Mucosa of descending colon (tissue), 3 donors: Measurements from ENCODE around the gene AP3M1. TPM values are rescaled to one million over a fixed set of nuclear protein-coding genes. Genes with fewer than 3 reads are reported as not detected.
"Not testable (repeated sequence)": the region's sequence is repeated elsewhere in the genome, so short reads cannot be mapped to it uniquely, and the experiment has no call there.

ENCODE experiments used
- ATAC-seq: fragments of 200-7000 bp; cut with Tn5 transposase; one replicate; pipeline ENCODE4 v1.9.1; 2020; ENCODE audit warnings: mild to moderate bottlenecking, moderate library complexity
- DNase-seq, 3 donors: peaks; one replicate each; pipeline ENCODE4 v3.0.0-alpha.2; 2020
- H3K36me3 ChIP-seq: fragments of 200-600 bp; one replicate; pipeline ENCODE4 v1.8.0; 2021; ENCODE audit warnings: low read depth, mild to moderate bottlenecking
- H3K4me1 ChIP-seq: fragments of 200-600 bp; one replicate; pipeline ENCODE4 v1.8.0; 2021; ENCODE audit warnings: low read depth, mild to moderate bottlenecking
- H3K4me3 ChIP-seq: fragments of 200-600 bp; one replicate; pipeline ENCODE4 v1.8.0; 2021; ENCODE audit warnings: mild to moderate bottlenecking
- H3K9me3 ChIP-seq: fragments of 200-600 bp; one replicate; pipeline ENCODE4 v1.8.0; 2021; ENCODE audit warnings: mild to moderate bottlenecking
- intact Hi-C, 2 donors: fragments of 100-400 bp; cut with DNase I in 1 of 2; cut with micrococcal nuclease in 1 of 2; formaldehyde crosslinking; loops; one replicate each; pipeline versions ENCODE4 v1.11.0 to v1.11.1; 2022; cut with DNase I, micrococcal nuclease
- total RNA-seq, 3 donors: library from RNA; stranded (reverse); fragmentation: NEBNext Ultra II Directional in 2 of 3; extraction: Animal tissue kit (Norgen Biotek cat#: 25700) in 2 of 3; gene quantifications; one replicate each; pipeline versions ENCODE4 v1.2.1 to v1.2.4, GENCODE V29; 2021 to 2023
- TF ChIP-seq, protein P1 (sequence below): fragments of 200-600 bp; IDR thresholded peaks from one replicate; pipeline ENCODE4 v1.8.0; 2022; ENCODE audit warnings: antibody characterized with exemption, mild to moderate bottlenecking
- donor health status: DM: no; HTN: no; CAD: no; lungs with moderate emphysema.
- donor health status: DM: no; HTN: no; CAD: no.
- donor health status: DM: no; HTN: yes; CAD: no.

AP3M1 gene
- total RNA-seq, 3 donors from 2014 or later: 25.3 to 36.9 (median 33.7) TPM

- no peaks in the 10 kb centered on the region for H3K36me3 ChIP-seq
- peaks cover 8% of the 10 kb centered on the region for H3K4me1 ChIP-seq
- no peak overlapping the region for H3K4me3 ChIP-seq
- ATAC-seq (peak; percentile 86), DNase-seq (peak in 1 of 3 donors; percentile 29)
- H3K9me3 ChIP-seq: no peaks in the 10 kb centered on the region
- TF ChIP-seq, protein P1, sequence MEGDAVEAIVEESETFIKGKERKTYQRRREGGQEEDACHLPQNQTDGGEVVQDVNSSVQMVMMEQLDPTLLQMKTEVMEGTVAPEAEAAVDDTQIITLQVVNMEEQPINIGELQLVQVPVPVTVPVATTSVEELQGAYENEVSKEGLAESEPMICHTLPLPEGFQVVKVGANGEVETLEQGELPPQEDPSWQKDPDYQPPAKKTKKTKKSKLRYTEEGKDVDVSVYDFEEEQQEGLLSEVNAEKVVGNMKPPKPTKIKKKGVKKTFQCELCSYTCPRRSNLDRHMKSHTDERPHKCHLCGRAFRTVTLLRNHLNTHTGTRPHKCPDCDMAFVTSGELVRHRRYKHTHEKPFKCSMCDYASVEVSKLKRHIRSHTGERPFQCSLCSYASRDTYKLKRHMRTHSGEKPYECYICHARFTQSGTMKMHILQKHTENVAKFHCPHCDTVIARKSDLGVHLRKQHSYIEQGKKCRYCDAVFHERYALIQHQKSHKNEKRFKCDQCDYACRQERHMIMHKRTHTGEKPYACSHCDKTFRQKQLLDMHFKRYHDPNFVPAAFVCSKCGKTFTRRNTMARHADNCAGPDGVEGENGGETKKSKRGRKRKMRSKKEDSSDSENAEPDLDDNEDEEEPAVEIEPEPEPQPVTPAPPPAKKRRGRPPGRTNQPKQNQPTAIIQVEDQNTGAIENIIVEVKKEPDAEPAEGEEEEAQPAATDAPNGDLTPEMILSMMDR: no peak
- intact Hi-C loops: no loop called here
Observed at GRCh38 chr10:74189999-74190421, 39.4 kb upstream of the AP3M1 start.

- ATAC-seq, H3K9me3 ChIP-seq, intact Hi-C loops, H3K4me1 ChIP-seq, DNase-seq, H3K4me3 ChIP-seq, H3K36me3 ChIP-seq: not testable (repeated sequence)
Observed at GRCh38 chr10:74188617-74189016, 38.0 kb upstream of the AP3M1 start.

DNA sequence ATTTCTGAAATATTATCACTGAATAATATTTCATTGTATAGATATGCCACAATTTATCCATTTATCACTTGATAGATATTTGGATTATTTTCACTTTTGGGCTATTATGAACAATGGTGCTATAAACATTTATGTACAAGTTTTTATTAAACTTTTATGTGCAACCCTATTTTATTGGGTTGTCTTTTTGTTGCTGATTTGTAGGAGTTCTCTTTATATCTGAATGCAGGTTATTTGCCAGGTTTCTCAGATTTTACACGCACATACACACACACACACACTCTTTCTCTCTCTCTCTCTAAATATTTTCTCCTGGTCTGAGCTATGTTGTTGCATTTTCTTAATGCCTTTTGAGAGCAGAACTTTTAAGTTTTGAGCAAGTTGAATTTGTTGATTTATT lies 36.6 kb upstream of the AP3M1 start:
- H3K9me3 ChIP-seq: no peaks in the 10 kb centered on the region
- TF ChIP-seq, protein P1: no peak
- H3K4me1 ChIP-seq: peaks cover 8% of the 10 kb centered on the region
- H3K4me3 ChIP-seq: no peak overlapping the region
- no peaks in the 10 kb centered on the region for H3K36me3 ChIP-seq
- DNase-seq (no peak), ATAC-seq (no peak)
- intact Hi-C loops: no loop called here

GRCh38 chr10:74186678-74187077 lies 36.0 kb upstream of the AP3M1 start:
- Histone ChIP-seq H3K36me3 (no peaks in the 10 kb centered on the region), H3K4me3 (no peak overlapping the region), H3K9me3 (no peaks in the 10 kb centered on the region), H3K4me1 (peaks cover 8% of the 10 kb centered on the region)
- DNase-seq (no peak), ATAC-seq (no peak)
- intact Hi-C loops: no loop called here
- TF ChIP-seq, protein P1: no peak

GRCh38 chr10:74179111-74179710 lies 28.6 kb upstream of the AP3M1 start:
- ATAC-seq: no peak
- no peak overlapping the region for H3K4me3 ChIP-seq
- TF ChIP-seq, protein P1: no peak

DNA sequence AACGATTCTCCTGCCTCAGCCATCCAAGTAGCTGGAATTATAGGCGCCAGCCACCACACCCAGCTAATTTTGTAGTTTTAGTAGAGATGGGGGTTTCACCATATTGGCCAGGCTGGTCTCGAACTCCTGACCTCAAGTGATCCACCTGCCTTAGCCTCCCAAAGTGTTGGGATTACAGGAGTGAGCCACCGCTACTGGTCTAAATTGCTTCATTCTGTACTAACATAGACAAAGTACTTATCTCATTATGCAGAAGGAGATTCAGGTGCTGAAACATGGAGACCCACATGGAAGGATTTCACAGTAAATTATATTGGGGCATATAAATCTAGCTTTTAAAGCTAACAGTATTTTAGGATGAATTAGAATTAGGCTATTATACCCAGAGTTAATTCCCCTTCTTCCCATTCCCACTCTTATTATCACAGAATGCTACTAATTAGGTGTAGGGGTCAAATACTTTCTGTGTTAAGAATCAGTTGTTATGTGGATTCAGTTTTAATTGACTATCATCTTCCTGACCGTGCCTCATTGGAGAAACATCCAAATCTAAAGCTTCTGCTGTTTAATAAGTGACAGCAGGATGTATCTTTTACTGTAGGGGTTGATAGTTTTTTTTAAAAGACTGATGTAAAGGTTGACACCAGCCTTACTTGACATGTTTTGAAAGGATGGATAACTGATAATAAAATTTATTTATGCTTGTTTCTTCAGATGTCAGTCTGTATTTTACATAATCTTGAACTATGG lies 27.6 kb upstream of the AP3M1 start:
- no peak for DNase-seq
- H3K9me3 ChIP-seq: no peaks in the 10 kb centered on the region
- intact Hi-C loops: no loop called here
- TF ChIP-seq, protein P1: no peak
- H3K4me1 ChIP-seq: peaks cover 6% of the 10 kb centered on the region
- no peak overlapping the region for H3K4me3 ChIP-seq
- no peaks in the 10 kb centered on the region for H3K36me3 ChIP-seq
- no peak for ATAC-seq

More at GRCh38 chr10:74179111-74179710, 28.6 kb upstream of the AP3M1 start:
- no peak for DNase-seq
- intact Hi-C loops: no loop called here
- peaks cover 6% of the 10 kb centered on the region for H3K4me1 ChIP-seq
- H3K9me3 ChIP-seq: no peaks in the 10 kb centered on the region
- no peaks in the 10 kb centered on the region for H3K36me3 ChIP-seq
